Measurements from ENCODE around the gene EYA2.

DNA sequence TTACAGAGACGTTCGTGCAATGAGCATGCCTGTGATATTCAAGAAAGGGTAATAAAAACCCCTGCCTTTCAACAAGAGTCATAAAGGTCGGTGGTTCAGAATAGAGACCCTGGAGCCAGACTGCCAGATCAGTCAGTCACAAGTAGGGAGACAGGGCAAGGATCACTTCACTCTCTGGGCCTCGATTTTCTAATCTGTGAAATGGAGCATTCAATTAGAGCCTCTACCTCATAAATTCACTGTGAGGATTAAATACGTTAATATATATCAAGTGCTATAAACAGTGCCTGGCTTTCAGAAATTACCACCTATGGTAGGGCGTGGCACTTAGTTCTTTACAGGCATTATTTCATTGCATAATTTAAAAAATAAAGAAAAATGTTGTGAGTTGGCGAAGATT is 43.7 kb upstream of the EYA2 start:
- TF ChIP-seq BHLHE40 (IDR thresholded peaks at IDR 0.05; ENCODE audit: low read depth, low read length) (no peak), CEBPB (IDR thresholded peaks at IDR 0.05; ENCODE audit: low read depth, low read length) (no peak), RFX5 (IDR thresholded peaks at IDR 0.05; ENCODE audit: low read depth, low read length) (no peak), NFE2L2 (IDR thresholded peaks at IDR 0.05; ENCODE audit: low read depth, low read length) (no peak), RCOR1 (IDR thresholded peaks at IDR 0.05; ENCODE audit: insufficient replicate concordance, low read length) (no peak), POLR2A (IDR thresholded peaks at IDR 0.05; ENCODE audit: low read depth, low read length) (no peak), MAFK (IDR thresholded peaks at IDR 0.05; ENCODE audit: low read depth, low read length) (no peak), SMC3 (IDR thresholded peaks at IDR 0.05; ENCODE audit: low read depth, low read length) (no peak), RAD21 (IDR thresholded peaks at IDR 0.05; ENCODE audit: low read length) (no peak)
- TF ChIP-seq, protein P1, sequence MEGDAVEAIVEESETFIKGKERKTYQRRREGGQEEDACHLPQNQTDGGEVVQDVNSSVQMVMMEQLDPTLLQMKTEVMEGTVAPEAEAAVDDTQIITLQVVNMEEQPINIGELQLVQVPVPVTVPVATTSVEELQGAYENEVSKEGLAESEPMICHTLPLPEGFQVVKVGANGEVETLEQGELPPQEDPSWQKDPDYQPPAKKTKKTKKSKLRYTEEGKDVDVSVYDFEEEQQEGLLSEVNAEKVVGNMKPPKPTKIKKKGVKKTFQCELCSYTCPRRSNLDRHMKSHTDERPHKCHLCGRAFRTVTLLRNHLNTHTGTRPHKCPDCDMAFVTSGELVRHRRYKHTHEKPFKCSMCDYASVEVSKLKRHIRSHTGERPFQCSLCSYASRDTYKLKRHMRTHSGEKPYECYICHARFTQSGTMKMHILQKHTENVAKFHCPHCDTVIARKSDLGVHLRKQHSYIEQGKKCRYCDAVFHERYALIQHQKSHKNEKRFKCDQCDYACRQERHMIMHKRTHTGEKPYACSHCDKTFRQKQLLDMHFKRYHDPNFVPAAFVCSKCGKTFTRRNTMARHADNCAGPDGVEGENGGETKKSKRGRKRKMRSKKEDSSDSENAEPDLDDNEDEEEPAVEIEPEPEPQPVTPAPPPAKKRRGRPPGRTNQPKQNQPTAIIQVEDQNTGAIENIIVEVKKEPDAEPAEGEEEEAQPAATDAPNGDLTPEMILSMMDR (conservative IDR thresholded peaks at IDR 0.05; ENCODE audit: low read depth, low read length), result no peak
- TF ChIP-seq, protein P2, sequence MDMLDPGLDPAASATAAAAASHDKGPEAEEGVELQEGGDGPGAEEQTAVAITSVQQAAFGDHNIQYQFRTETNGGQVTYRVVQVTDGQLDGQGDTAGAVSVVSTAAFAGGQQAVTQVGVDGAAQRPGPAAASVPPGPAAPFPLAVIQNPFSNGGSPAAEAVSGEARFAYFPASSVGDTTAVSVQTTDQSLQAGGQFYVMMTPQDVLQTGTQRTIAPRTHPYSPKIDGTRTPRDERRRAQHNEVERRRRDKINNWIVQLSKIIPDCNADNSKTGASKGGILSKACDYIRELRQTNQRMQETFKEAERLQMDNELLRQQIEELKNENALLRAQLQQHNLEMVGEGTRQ (IDR thresholded peaks at IDR 0.05; ENCODE audit: low read depth, low read length), result no peak

All from IMR-90 (cell line).